Measurements from ENCODE around the gene REN.

Gene REN

GRCh38 chr1:204192046-204192445 lies 25.9 kb upstream of the REN start:
- no peak for DNase-seq
- intact Hi-C loops (cut with DNase I) = no loop called here

GRCh38 chr1:204191456-204191855 lies 25.3 kb upstream of the REN start:
- intact Hi-C loops (cut with DNase I) = no loop called here
- peak in 9 of 10 donors; percentile 29 to 89 (median 54) for DNase-seq

DNA sequence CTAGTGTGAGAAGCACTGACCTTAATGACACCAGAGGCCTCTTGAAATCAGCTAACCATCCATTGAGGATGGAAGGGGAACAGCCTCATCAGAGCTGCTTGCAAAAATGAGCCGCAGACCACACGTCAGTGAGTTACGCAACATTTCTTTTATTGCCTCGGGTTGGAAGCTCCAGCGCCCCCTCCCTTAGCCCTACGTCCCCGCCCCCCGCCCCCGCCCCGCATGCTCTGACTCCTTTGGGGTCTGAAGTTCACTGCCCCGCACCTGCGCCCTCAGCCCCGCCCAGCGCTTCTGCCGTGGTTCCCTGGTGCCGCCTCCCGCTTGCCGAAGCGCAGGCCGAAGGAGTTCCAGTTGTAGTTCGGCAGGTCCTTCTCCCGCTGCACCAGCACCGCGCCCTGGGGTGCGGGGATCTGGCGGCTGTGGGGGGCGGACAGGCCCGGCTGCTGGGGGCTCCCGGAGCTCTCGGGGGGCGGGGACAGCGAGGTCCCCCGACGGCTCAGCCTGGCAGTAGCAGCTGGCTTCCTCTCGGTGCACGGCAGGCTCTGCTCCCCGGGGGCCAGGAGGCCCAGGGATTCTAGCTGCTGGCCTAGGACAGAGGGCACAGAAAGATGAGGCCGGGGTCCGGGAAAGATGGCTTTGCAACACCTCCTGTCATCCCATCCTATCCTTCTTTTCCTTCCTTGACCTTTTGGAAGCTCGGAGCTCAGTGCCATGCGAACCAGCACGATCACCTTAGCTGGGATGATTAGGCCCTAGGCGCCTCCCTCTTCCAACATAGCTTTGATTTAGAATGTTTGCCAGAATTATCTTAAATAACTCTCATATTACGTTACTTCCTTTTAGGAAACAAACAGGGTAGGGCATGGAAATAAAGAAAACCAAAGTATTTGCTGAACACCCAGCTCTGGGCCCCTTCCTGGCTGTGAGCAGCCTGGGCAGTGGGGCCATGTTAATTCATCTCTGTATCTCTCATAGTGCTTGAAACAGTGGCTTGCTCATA lies 24.4 kb upstream of the REN start:
- intact Hi-C loops (cut with DNase I) = no loop called here
- no peak for DNase-seq

- intact Hi-C loops (cut with DNase I) = no loop called here
- DNase-seq = peak in 3 of 10 donors; percentile 21 to 85 (median 24)
Measured at GRCh38 chr1:204188959-204189639, 23.0 kb upstream of the REN start.

- DNase-seq = no peak
- intact Hi-C loops (cut with DNase I) = no loop called here
Measured at GRCh38 chr1:204186597-204186996, 20.5 kb upstream of the REN start.

DNA sequence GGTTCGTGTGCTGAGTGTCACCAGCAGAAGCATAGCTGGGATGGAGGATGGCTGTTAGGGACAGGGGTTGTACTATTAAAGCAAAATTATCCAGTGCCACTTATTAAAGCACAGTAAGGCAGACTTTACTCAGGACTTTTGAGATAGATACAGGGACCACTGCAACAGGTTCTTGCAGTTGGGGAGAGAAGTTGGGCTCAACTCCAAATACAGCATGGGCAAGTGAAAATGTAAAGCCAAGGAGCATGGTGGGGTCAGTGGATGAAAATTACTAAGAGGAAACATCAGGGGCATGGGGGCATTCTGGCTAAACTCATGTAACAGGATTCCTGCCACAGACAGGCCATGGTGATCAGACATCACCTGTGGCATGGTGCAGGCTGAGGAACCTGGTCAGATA lies 15.0 kb upstream of the REN start:
- DNase-seq = no peak
- intact Hi-C loops (cut with DNase I) = no loop called here

GRCh38 chr1:204180133-204180532 lies 14.0 kb upstream of the REN start:
- DNase-seq = no peak
- intact Hi-C loops (cut with DNase I) = no loop called here

DNA sequence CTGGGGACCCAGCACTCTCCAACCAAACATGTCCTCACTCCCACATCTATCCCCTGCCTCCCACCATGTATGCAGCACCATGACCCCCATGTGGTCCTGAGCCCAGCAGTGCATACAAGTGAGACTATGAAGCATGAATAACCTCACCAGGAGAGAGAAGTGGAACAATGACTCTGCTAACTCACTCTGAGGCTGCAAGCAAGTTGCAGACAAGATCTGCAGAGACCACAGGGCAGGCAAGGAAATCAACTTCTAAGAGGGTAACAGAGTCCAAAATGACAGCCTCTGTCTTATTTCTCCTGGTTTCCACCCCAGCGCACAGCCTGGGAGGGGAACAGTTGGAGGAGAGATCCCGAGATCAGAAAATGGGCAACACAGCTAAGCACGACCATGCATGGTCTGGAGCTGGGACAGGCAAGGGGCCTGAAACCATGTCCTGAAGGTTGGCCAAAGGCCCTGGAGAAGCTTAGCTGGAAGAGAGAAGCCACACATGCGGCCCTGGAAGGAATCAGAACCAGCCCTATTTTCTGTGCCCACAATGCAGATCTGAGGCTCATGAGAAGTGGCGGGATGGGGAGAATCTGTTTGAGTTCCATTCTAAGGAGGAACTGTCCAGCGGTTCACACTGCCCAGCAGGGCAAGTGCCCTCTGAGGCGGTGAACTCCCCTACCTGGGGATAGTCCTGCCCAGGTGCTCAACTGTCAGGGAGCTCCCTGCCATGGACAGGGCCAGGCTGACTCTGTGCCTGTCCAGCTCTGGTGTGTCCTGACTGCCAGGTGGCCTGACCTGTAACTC lies 12.5 kb upstream of the REN start:
- no peak for DNase-seq
- intact Hi-C loops (cut with DNase I) = no loop called here

GRCh38 chr1:204177133-204177532 lies 11.0 kb upstream of the REN start:
- intact Hi-C loops (cut with DNase I) = no loop called here
- DNase-seq = no peak

GRCh38 chr1:204176049-204176448 lies 9.9 kb upstream of the REN start:
- intact Hi-C loops (cut with DNase I) = no loop called here
- no peak for DNase-seq

GRCh38 chr1:204174958-204175357 lies 8.8 kb upstream of the REN start:
- DNase-seq = no peak
- intact Hi-C loops (cut with DNase I) = no loop called here

- intact Hi-C loops (cut with DNase I) = no loop called here
- DNase-seq = no peak
Measured at GRCh38 chr1:204172404-204173029, 6.4 kb upstream of the REN start.

DNA sequence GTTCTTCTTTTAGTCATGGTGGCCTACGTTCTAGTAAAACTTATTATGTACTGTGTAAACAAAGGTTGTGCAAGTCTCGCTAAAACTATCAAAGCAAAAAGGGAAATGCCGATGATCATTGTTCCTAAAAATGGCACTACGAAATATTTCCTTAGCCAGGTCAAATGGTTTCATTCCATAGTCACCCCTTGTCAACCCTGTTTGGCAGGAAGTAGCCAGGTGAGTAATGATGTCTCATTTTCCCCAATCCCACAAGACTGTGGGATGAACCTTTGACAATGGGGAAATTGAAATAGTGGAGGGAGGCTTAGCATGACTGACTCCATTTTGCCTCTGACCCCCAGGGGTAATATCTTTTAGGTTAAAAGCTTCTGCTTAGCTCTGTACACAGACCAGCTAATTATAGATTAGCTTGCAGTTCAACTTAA lies 5.6 kb upstream of the REN start:
- DNase-seq = no peak
- intact Hi-C loops (cut with DNase I) = no loop called here

DNA sequence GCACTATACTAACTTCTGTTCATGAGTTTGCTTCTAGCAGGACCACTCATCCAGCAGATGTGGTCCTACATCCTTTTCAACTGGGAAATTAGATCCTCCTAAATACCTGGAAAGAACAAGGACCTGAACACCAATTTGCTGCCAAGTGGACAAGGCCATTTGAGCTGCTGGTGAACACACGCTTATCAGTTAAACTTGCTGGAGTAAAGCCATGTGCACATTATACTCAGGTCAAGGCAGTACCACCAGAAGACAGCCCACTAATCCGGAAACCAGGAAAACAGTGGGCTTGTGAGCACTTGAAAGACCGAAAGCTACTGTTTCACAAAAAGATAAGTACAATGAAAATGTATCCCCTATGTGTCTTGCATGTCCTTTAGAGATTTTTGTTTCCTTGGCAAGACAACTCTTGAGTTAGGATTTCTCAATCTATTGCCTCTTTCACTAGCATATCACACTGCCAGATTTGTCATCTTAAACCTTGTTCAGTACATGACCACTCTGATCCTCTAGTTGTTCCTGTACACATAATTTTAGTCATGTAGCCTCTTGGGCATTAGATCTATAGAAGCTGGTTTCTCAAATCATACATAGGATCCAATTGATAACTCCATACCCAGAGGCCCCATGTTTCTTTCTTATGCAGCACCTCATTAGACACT lies 4.5 kb upstream of the REN start:
- no peak for DNase-seq
- intact Hi-C loops (cut with DNase I) = no loop called here

GRCh38 chr1:204169858-204170257 lies 3.7 kb upstream of the REN start:
- intact Hi-C loops (cut with DNase I) = loop anchor here (10.0 kb wide), 1 partner anchor 325 kb away; the partner anchor contains the start of gene PIK3C2B
- no peak for DNase-seq

DNA sequence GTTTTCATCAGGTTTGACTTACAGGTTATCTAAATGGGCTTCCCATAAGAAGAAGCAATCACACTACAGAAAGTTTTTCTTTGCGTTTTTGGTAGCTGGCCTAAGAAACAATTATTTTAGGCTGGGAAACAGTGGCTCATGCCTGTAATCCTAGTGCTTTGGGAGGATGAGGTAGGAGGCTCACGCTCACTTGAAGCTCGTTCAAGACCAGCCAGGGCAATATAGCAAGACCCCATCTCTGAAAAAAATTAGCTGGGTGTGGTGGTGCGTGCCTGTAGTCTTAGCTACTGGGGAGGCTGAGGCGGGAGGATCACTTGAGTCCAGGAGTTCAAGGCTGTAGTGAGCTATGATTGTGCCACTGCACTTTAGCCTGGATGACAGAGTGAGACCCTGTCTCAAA lies 1.6 kb upstream of the REN start:
- DNase-seq = no peak
- intact Hi-C loops (cut with DNase I) = loop anchor here (10.0 kb wide), 1 partner anchor 327 kb away; the partner anchor contains the start of gene PIK3C2B

DNA sequence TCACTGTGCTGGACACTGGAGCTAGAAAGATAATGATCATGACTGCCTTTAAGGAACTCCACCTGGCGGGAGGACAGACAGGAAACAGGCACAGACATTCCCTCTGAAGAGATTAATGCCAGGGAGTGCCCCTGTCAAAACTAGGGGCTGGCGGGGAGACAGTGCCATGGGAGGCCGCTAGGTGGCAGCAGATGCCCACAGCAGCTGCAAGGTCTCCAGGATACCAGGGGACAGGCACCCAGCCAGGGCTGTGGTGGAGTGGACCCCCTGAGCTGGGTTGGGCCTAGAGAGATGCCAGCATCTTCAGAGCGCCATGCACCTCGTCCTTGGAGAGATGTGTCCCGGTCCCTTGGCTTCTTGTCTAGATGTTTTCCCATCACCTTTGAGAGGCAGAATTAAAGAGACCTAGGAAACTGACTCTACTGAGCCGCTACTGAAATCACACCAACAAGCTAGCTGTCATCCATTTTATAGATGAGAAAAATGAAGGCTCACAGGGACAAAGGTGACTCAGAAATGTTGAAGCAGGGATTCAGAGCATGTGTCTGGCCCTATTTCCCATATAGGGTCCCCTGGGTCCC lies 3.6 kb downstream of the REN start:
- DNase-seq = peak; percentile 71 to 97 (median 84)
- intact Hi-C loops (cut with DNase I) = loop anchor here (1.0 to 10.0 kb wide), 4 partner anchors 44 to 332 kb away; partner anchors contain the start of gene PIK3C2B

DNA sequence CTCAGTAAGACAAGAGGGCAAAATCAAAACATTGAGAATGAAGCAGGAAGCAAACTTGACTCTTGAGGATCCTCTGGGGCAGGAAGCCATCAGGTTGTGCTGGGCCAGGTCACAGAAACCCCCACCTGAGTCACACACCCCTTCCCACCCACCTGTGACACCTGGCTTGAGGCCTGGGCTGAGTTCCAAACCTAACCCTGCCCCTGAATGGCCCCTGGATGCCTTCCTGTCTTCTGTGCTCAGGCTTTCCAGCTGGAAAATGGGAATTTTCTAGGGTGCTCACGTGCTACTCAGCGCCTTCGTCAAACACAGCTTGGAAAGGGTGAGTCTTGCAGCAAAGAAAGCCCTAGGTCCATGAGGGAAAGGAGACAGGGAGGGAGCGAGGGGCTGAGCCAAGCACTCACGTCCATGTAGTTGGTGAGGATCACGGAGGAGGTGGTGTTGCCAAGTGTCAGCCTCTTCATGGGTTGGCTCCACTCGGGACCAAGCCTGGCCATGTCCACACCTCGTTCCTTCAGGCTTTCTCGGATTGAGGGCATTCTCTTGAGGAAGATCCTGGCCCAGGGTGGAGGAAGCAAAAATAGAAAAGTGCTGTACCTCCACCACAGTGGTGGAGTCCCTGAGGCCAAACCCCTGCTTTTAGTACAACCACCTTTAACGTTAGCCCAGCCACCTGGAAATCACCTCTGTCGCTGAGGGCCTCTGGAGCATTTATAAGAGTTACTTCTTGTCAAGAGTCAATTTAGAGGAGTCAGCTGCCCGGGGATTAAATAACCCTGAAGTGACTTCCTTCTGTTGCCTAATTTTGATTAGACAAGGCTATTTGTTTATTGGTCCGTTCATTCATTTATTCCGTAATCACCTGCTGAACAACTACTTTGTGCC lies 4.3 kb downstream of the REN start:
- no peak for DNase-seq
- intact Hi-C loops (cut with DNase I) = loop anchor here (1.0 to 10.0 kb wide), 4 partner anchors 45 to 333 kb away; partner anchors contain the start of gene PIK3C2B
